OCI-LY1 (cell line): ENCODE measurements around the gene RNGTT.

Experiments
- H2AFZ ChIP-seq: fragments of 200-600 bp; sonication (generic), shearing (Covaris generic); 2 replicates; pipeline ENCODE4 v1.6.0; 2014; ENCODE audit warnings: antibody characterized with exemption, mild to moderate bottlenecking, low read length
- H3F3A ChIP-seq: fragments of 200-600 bp; sonication (generic), shearing (Covaris generic); 2 replicates; pipeline ENCODE4 v1.6.0; 2014; ENCODE audit warnings: mild to moderate bottlenecking, antibody characterized with exemption, low read length, moderate library complexity; ENCODE audit not compliant: insufficient read depth
- H3K27ac ChIP-seq: fragments of 200-600 bp; sonication (generic); 2 replicates; pipeline ENCODE4 v1.5.1; 2014; ENCODE audit warnings: low read length, mixed run types, mild to moderate bottlenecking, low read depth; ENCODE audit not compliant: poor library complexity, severe bottlenecking
- H3K27me3 ChIP-seq: fragments of 200-600 bp; sonication (generic); 2 replicates; pipeline ENCODE4 v1.6.0; 2014; ENCODE audit warnings: antibody characterized with exemption, mild to moderate bottlenecking, low read length, moderate library complexity; ENCODE audit not compliant: insufficient read depth
- H3K36me3 ChIP-seq: fragments of 200-600 bp; sonication (generic); 2 replicates; pipeline ENCODE4 v1.6.1; 2014; ENCODE audit warnings: mild to moderate bottlenecking, antibody characterized with exemption, low read length, moderate library complexity, mixed read lengths; ENCODE audit not compliant: insufficient read depth
- H3K4me1 ChIP-seq: fragments of 200-600 bp; sonication (generic); 2 replicates; pipeline ENCODE4 v1.5.1; 2014; ENCODE audit warnings: mild to moderate bottlenecking, low read length, moderate library complexity; ENCODE audit not compliant: insufficient read depth, severe bottlenecking
- H3K4me2 ChIP-seq: fragments of 200-600 bp; sonication (generic), shearing (Covaris generic); 2 replicates; pipeline ENCODE4 v1.6.1; 2014; ENCODE audit warnings: low read length
- H3K4me3 ChIP-seq: fragments of 200-600 bp; sonication (generic); 2 replicates; pipeline ENCODE4 v1.5.1; 2014; ENCODE audit warnings: low read length, low read depth, mild to moderate bottlenecking, mixed read lengths; ENCODE audit not compliant: poor library complexity, severe bottlenecking
- H3K79me2 ChIP-seq: fragments of 200-600 bp; shearing (Covaris generic); 2 replicates; pipeline ENCODE4 v1.6.1; 2016; ENCODE audit warnings: mixed run types, low read length, mixed read lengths; ENCODE audit not compliant: insufficient read depth
- H3K9ac ChIP-seq: fragments of 200-600 bp; sonication (generic), shearing (Covaris generic); 2 replicates; pipeline ENCODE4 v1.6.1; 2014; ENCODE audit warnings: mild to moderate bottlenecking, low read length, mixed read lengths
- H3K9me2 ChIP-seq: fragments of 200-600 bp; sonication (generic), shearing (Covaris generic); 2 replicates; pipeline ENCODE4 v1.6.1; 2014; ENCODE audit warnings: low read depth, mild to moderate bottlenecking, low read length, mixed read lengths
- H3K9me3 ChIP-seq: fragments of 200-600 bp; shearing (Covaris generic); 2 replicates; pipeline ENCODE4 v1.6.1; 2014; ENCODE audit warnings: low read length, mixed read lengths
- H4K20me1 ChIP-seq: fragments of 200-600 bp; sonication (generic), shearing (Covaris generic); 2 replicates; pipeline ENCODE4 v1.6.0; 2016; ENCODE audit warnings: mild to moderate bottlenecking, low read length; ENCODE audit not compliant: insufficient read depth
- CTCF ChIP-seq: fragments of 200-600 bp; sonication (generic), shearing (Covaris generic); IDR thresholded peaks from 2 replicates; pipeline ENCODE4 v1.5.1; 2017; ENCODE audit warnings: mild to moderate bottlenecking, antibody characterized with exemption, low read length, moderate library complexity, mixed read lengths
- EZH2 ChIP-seq: fragments of 200-600 bp; sonication (generic), shearing (Covaris generic); IDR thresholded peaks from 2 replicates; pipeline ENCODE4 v1.8.0; 2017; ENCODE audit warnings: borderline replicate concordance, mixed run types, mild to moderate bottlenecking, antibody characterized with exemption, low read length, moderate library complexity, mixed read lengths

The RNGTT gene

GRCh38 chr6:88953550-88954386 lies 9.7 kb downstream of the RNGTT start:
- Histone ChIP-seq H3K9me3 (peaks cover 10% of the 10 kb centered on the region), H3F3A (no peaks in the 10 kb centered on the region), H3K4me1 (no peaks in the 10 kb centered on the region), H4K20me1 (no peaks in the 10 kb centered on the region), H3K27me3 (no peaks in the 10 kb centered on the region), H3K36me3 (peaks cover 8% of the 10 kb centered on the region; the same call in 1 of the 2 replicates), H2AFZ (no peak overlapping the region), H3K4me3 (no peak overlapping the region), H3K9ac (no peak overlapping the region), H3K4me2 (no peak overlapping the region), H3K79me2 (peaks cover 85% of the 10 kb centered on the region), H3K27ac (no peak overlapping the region), H3K9me2 (no peaks in the 10 kb centered on the region)
- no peak for TF ChIP-seq EZH2
- no peak for TF ChIP-seq CTCF

- Histone ChIP-seq H3K9me2 (no peaks in the 10 kb centered on the region), H3K36me3 (peaks cover 8% of the 10 kb centered on the region; the same call in 1 of the 2 replicates), H3F3A (no peaks in the 10 kb centered on the region), H3K79me2 (peaks cover 69% of the 10 kb centered on the region), H3K4me1 (no peaks in the 10 kb centered on the region), H2AFZ (no peak overlapping the region), H3K9me3 (peaks cover 10% of the 10 kb centered on the region), H3K9ac (no peak overlapping the region), H4K20me1 (no peaks in the 10 kb centered on the region), H3K27ac (no peak overlapping the region), H3K27me3 (no peaks in the 10 kb centered on the region), H3K4me3 (no peak overlapping the region), H3K4me2 (no peak overlapping the region)
- no peak for TF ChIP-seq EZH2
- no peak for TF ChIP-seq CTCF
Measured at GRCh38 chr6:88952065-88952704, 11.2 kb downstream of the RNGTT start.

- TF ChIP-seq CTCF (no peak), EZH2 (no peak)
- no peaks in the 10 kb centered on the region for H3F3A ChIP-seq
- H3K4me1 ChIP-seq, result no peaks in the 10 kb centered on the region
- no peak overlapping the region for H3K4me2 ChIP-seq
- peaks cover 38% of the 10 kb centered on the region for H3K79me2 ChIP-seq
- no peaks in the 10 kb centered on the region for H4K20me1 ChIP-seq
- H2AFZ ChIP-seq, result no peak overlapping the region
- H3K27ac ChIP-seq, result no peak overlapping the region
- H3K4me3 ChIP-seq, result no peak overlapping the region
- H3K36me3 ChIP-seq, result peaks cover 5% of the 10 kb centered on the region
- H3K9ac ChIP-seq, result no peak overlapping the region
- H3K9me2 ChIP-seq, result no peaks in the 10 kb centered on the region
- peaks cover 11% of the 10 kb centered on the region for H3K9me3 ChIP-seq
- H3K27me3 ChIP-seq, result no peaks in the 10 kb centered on the region
Measured at GRCh38 chr6:88945415-88946008, 17.9 kb downstream of the RNGTT start.
